ENCODE data around the gene STAT1.

The STAT1 gene

GRCh38 chr2:191030521-191031154, 16.7 kb upstream of the STAT1 start:
- no peak for DNase-seq

- DNase-seq: no peak
These were observed 15.4 kb upstream of the STAT1 start for GRCh38 chr2:191029280-191029950.

- DNase-seq: no peak
These were observed 12.4 kb upstream of the STAT1 start for GRCh38 chr2:191026377-191026776.

- no peak for DNase-seq
These were observed 11.2 kb upstream of the STAT1 start for GRCh38 chr2:191025135-191025534.

- no peak for DNase-seq
These were observed 9.3 kb upstream of the STAT1 start for GRCh38 chr2:191023235-191023679.

GRCh38 chr2:191020742-191021381, 6.9 kb upstream of the STAT1 start:
- DNase-seq: no peak

- peak; percentile 93 for DNase-seq
These were observed 6.3 kb upstream of the STAT1 start for GRCh38 chr2:191020221-191020741.

- DNase-seq: no peak
These were observed 5.4 kb upstream of the STAT1 start for GRCh38 chr2:191019376-191019775.

GRCh38 chr2:191018643-191019119, 4.7 kb upstream of the STAT1 start:
- no peak for DNase-seq

GRCh38 chr2:191018048-191018447, 4.1 kb upstream of the STAT1 start:
- DNase-seq: no peak

GRCh38 chr2:191015831-191016230, 1.9 kb upstream of the STAT1 start:
- no peak for DNase-seq

- DNase-seq: no peak
These were observed 1.3 kb upstream of the STAT1 start for GRCh38 chr2:191015239-191015638.

- no peak for DNase-seq
These were observed 666 bp upstream of the STAT1 start for GRCh38 chr2:191014653-191015020.

GRCh38 chr2:191013682-191013931, 364 bp downstream of the STAT1 start:
- no peak for DNase-seq

- no peak for DNase-seq
These were observed 908 bp downstream of the STAT1 start for GRCh38 chr2:191012845-191013681.

- no peak for DNase-seq
These were observed 1.6 kb downstream of the STAT1 start for GRCh38 chr2:191012346-191012745.

GRCh38 chr2:191010887-191011885, 2.8 kb downstream of the STAT1 start:
- no peak for DNase-seq

- no peak for DNase-seq
These were observed 4.2 kb downstream of the STAT1 start for GRCh38 chr2:191009541-191010374.

- no peak for DNase-seq
These were observed 5.7 kb downstream of the STAT1 start for GRCh38 chr2:191008286-191008685.

GRCh38 chr2:191006997-191007783, 6.8 kb downstream of the STAT1 start:
- DNase-seq: no peak
